Lower lobe of right lung (tissue), 2 donors: Measurements from ENCODE around the gene C4orf36. TPM values are rescaled to one million over a fixed set of nuclear protein-coding genes. Genes with fewer than 3 reads are reported as not detected.

Experiments used
- ATAC-seq, 2 donors: fragments of 200-7000 bp; cut with Tn5 transposase; one replicate each; pipeline ENCODE4 v1.9.1; 2020 to 2022; ENCODE audit warnings: mild to moderate bottlenecking in 2 of 2, moderate library complexity in 2 of 2
- DNase-seq: peaks from one replicate; pipeline ENCODE4 v3.0.0-alpha.2; 2020
- H3K27ac ChIP-seq: fragments of 200-600 bp; one replicate; pipeline ENCODE4 v1.8.0; 2022
- H3K27me3 ChIP-seq: fragments of 200-600 bp; one replicate; pipeline ENCODE4 v1.8.0; 2022; ENCODE audit warnings: low read depth
- H3K36me3 ChIP-seq: fragments of 200-600 bp; one replicate; pipeline ENCODE4 v1.8.0; 2022; ENCODE audit warnings: mild to moderate bottlenecking
- H3K4me1 ChIP-seq: fragments of 200-600 bp; one replicate; pipeline ENCODE4 v1.8.0; 2022
- H3K4me3 ChIP-seq: fragments of 200-600 bp; one replicate; pipeline ENCODE4 v1.8.0; 2022; ENCODE audit warnings: mild to moderate bottlenecking
- H3K9me3 ChIP-seq: fragments of 200-600 bp; one replicate; pipeline ENCODE4 v1.8.0; 2022
- intact Hi-C: fragments of 100-400 bp; cut with DNase I; formaldehyde crosslinking; loops from one replicate; pipeline ENCODE4 v1.11.0; 2022
- total RNA-seq: library from RNA; stranded (reverse); fragmentation: NEBNext Ultra II Directional; extraction: Animal tissue kit (Norgen Biotek cat#: 25700); gene quantifications from one replicate; pipeline ENCODE4 v1.2.1, GENCODE V29; 2021
- TF ChIP-seq, protein P1 (sequence below): fragments of 200-600 bp; IDR thresholded peaks from one replicate; pipeline ENCODE4 v1.8.0; 2022; ENCODE audit warnings: antibody characterized with exemption, mild to moderate bottlenecking
- donor health status: DM: no; HTN: yes; CAD: no; lungs with severe emphysema.

Gene C4orf36
- total RNA-seq, 1 donor from 2014 or later: 1.6 TPM

DNA sequence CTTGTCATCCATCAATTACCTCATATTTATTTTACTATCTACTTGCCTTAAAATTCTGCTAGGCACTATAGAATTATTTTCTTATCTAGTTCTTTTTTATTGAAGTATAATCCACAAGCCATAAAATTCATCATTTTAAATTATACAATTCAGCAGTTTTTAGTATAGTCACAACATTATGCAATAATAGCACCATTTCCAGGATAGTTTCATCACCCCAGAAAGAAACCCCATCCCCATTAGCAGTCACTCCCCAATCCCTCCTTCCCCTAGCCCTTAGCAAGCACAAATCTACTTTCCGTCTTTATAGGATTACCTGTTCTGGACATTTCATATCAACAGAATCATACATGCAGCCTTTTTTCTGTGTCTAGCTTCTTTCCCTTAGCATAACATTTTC lies 58.6 kb downstream of the C4orf36 start:
- H3K36me3 ChIP-seq: no peaks in the 10 kb centered on the region
- no peak for ATAC-seq
- H3K4me1 ChIP-seq: no peaks in the 10 kb centered on the region
- H3K27me3 ChIP-seq: no peaks in the 10 kb centered on the region
- intact Hi-C loops: no loop called here
- no peak for DNase-seq
- H3K4me3 ChIP-seq: no peak overlapping the region
- H3K27ac ChIP-seq: no peak overlapping the region
- H3K9me3 ChIP-seq: no peaks in the 10 kb centered on the region
- TF ChIP-seq, protein P1, sequence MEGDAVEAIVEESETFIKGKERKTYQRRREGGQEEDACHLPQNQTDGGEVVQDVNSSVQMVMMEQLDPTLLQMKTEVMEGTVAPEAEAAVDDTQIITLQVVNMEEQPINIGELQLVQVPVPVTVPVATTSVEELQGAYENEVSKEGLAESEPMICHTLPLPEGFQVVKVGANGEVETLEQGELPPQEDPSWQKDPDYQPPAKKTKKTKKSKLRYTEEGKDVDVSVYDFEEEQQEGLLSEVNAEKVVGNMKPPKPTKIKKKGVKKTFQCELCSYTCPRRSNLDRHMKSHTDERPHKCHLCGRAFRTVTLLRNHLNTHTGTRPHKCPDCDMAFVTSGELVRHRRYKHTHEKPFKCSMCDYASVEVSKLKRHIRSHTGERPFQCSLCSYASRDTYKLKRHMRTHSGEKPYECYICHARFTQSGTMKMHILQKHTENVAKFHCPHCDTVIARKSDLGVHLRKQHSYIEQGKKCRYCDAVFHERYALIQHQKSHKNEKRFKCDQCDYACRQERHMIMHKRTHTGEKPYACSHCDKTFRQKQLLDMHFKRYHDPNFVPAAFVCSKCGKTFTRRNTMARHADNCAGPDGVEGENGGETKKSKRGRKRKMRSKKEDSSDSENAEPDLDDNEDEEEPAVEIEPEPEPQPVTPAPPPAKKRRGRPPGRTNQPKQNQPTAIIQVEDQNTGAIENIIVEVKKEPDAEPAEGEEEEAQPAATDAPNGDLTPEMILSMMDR: no peak

DNA sequence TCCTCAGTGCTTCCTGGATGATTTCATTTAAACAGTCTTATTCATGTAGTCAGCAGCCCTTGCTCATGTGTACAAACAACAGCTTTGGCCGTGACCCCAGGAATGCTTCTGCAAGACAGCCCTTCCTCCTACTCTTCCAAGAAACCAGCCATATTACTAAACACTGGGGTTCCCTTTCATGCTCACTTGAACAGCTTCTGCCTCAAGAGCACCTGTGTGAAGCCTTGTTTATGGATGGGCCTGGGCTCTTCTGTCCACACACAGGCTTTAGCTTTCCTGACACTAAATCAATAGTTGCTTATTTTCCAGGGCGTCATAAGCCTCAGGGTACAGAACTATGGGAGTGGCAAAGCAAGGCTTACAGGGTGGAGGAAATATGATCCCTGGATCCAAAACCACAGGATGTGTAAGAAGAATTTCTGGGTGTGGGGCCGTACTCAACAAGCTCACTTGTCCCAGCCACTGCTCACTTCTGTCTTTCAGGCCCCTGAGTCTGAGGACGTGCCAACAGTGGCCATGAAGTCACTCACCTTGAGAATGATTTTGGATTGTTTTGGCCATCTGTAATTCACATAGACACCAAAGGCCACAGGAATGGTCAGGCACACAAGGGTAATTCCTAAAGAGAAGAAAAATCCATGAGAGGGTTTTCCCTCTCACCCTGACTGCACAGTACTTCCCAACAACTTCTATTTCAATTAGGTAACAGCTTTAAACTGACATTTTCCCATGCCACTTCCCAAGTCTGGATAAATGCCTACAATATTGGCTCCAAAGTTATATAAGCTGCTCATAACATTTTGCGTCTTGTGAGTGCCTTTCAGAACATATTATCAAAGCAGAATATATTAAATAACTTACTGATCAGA lies 60.7 kb downstream of the C4orf36 start:
- no peaks in the 10 kb centered on the region for H3K4me1 ChIP-seq
- H3K36me3 ChIP-seq: no peaks in the 10 kb centered on the region
- intact Hi-C loops: no loop called here
- ATAC-seq (peak; percentile 48 to 81), DNase-seq (peak; percentile 49)
- no peak overlapping the region for H3K4me3 ChIP-seq
- no peak overlapping the region for H3K27ac ChIP-seq
- H3K9me3 ChIP-seq: no peaks in the 10 kb centered on the region
- no peaks in the 10 kb centered on the region for H3K27me3 ChIP-seq
- TF ChIP-seq, protein P1: no peak

Other genes with a start within 250 kb of the C4orf36 start
- 0.97 TPM for gene SLC10A6, start 43.0 kb downstream of the C4orf36 start, total RNA-seq
- gene AFF1, start 42.6 kb upstream of the C4orf36 start, total RNA-seq: 90.6 TPM